Rectal smooth muscle tissue (tissue), 1 donor: ENCODE results near the gene GATAD2B.
"Not testable (repeated sequence)": the region's sequence is repeated elsewhere in the genome, so short reads cannot be mapped to it uniquely, and the experiment has no call there.

Source experiments
- H3K27ac ChIP-seq: one replicate; pipeline ENCODE4 v1.7.0; 2013; ENCODE audit warnings: low read depth, low read length, inconsistent platforms
- H3K27me3 ChIP-seq: one replicate; pipeline ENCODE4 v1.7.0; 2013; ENCODE audit warnings: low read length; ENCODE audit not compliant: control insufficient read depth, insufficient read depth
- H3K36me3 ChIP-seq: one replicate; pipeline ENCODE4 v1.7.0; 2013; ENCODE audit warnings: low read length; ENCODE audit not compliant: control insufficient read depth, insufficient read depth
- H3K4me1 ChIP-seq: one replicate; pipeline ENCODE4 v1.7.0; 2013; ENCODE audit warnings: low read length; ENCODE audit not compliant: control insufficient read depth, insufficient read depth
- H3K4me3 ChIP-seq: one replicate; pipeline ENCODE4 v1.7.0; 2013; ENCODE audit warnings: low read length
- H3K9ac ChIP-seq: one replicate; pipeline ENCODE4 v1.7.0; 2013; ENCODE audit warnings: low read length

The GATAD2B gene

DNA sequence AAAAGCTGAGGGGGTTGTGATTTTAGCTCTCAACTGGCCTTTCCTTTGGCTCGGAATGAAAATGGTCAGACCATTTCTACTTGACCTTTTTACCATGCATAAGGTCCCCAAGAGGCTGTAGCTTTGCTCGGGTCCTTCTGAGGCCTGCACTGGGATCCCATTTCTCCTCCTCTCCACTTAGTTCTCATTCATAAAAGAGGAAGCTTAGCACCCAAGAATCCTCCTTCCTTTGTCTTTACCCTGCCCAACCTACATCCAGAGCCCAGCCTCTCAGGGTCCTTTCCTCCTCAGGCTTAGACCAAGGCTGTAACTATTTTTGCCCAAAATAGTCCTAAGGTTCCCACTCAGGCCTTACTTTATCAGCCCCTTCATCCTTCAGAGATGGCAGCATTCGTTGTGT, 153.6 kb downstream of the GATAD2B start:
- Histone ChIP-seq H3K4me1 (no peaks in the 10 kb centered on the region), H3K9ac (no peak overlapping the region), H3K27me3 (no peaks in the 10 kb centered on the region), H3K4me3 (no peak overlapping the region), H3K36me3 (peaks cover 31% of the 10 kb centered on the region), H3K27ac (no peak overlapping the region)

GRCh38 chr1:153768316-153769181, 154.2 kb downstream of the GATAD2B start:
- H3K4me1 ChIP-seq: no peaks in the 10 kb centered on the region
- H3K27ac ChIP-seq: no peak overlapping the region
- no peaks in the 10 kb centered on the region for H3K27me3 ChIP-seq
- peaks cover 37% of the 10 kb centered on the region for H3K36me3 ChIP-seq
- H3K9ac ChIP-seq: no peak overlapping the region
- no peak overlapping the region for H3K4me3 ChIP-seq

DNA sequence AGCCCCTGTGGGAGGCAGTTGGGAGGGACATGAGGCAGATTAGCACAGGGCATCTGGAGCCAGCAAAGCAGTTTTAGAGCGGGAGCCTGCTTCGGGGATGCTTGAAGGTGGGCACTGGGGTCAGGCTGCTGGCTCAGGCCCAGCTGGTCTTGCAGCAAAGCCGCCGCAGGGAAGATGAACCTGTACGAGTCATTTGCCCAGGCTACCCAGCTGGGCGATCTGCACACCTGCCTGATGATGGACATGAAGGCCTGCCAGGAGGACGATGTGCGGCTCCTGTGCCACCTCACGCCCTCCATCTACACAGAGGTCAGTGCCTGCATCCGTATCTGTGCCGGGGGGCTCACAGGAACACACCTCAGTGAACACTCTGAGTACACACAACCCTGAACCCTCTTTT, 155.3 kb downstream of the GATAD2B start:
- Histone ChIP-seq H3K27me3 (no peaks in the 10 kb centered on the region), H3K4me1 (no peaks in the 10 kb centered on the region), H3K9ac (no peak overlapping the region), H3K4me3 (no peak overlapping the region), H3K27ac (no peak overlapping the region), H3K36me3 (peaks cover 41% of the 10 kb centered on the region)

DNA sequence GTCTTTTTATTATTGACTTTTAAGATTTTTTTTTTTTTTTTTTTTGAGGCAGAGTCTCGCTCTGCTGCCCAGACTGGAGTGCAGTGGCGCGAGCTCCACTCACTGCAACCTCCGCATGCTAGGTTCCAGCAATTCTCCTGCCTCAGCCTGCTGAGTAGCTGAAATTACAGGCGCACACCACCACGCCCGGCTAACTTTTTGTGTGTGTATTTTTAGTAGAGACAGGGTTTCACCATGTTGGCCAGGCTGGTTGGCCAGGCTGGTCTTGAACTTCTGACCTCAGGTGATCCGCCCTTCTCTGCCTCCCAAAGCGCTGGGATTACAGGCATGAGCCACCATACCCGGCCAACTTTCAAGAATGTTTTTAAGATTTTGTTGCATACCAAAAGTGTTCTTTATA, 156.1 kb downstream of the GATAD2B start:
- not testable (repeated sequence) for H3K9ac ChIP-seq, H3K4me3 ChIP-seq, H3K27me3 ChIP-seq, H3K4me1 ChIP-seq, H3K27ac ChIP-seq
- peaks cover 44% of the 10 kb centered on the region for H3K36me3 ChIP-seq

DNA sequence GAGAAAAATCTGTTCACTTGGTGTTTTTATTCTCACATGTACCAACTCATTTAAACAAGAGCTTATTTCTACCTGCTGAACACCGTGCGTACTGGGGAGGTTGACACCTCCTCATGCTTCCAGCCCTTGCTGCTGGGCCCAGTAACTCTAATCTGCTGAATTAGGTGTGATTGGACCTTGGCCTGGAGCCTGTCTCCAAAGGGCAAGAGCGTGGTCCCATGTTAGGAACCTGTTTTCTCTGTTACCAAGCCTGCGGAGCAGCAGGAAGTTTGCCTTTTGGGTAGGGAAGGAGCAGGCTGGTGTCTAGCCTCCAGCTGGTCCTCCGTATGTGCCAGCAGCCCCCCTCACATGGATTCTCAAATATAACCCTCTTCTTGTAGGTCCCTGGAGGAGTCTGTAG, 158.5 kb downstream of the GATAD2B start:
- no peak overlapping the region for H3K4me3 ChIP-seq
- H3K4me1 ChIP-seq: peaks cover 6% of the 10 kb centered on the region
- peaks cover 48% of the 10 kb centered on the region for H3K36me3 ChIP-seq
- H3K27me3 ChIP-seq: no peaks in the 10 kb centered on the region
- no peak overlapping the region for H3K27ac ChIP-seq
- H3K9ac ChIP-seq: no peak overlapping the region

DNA sequence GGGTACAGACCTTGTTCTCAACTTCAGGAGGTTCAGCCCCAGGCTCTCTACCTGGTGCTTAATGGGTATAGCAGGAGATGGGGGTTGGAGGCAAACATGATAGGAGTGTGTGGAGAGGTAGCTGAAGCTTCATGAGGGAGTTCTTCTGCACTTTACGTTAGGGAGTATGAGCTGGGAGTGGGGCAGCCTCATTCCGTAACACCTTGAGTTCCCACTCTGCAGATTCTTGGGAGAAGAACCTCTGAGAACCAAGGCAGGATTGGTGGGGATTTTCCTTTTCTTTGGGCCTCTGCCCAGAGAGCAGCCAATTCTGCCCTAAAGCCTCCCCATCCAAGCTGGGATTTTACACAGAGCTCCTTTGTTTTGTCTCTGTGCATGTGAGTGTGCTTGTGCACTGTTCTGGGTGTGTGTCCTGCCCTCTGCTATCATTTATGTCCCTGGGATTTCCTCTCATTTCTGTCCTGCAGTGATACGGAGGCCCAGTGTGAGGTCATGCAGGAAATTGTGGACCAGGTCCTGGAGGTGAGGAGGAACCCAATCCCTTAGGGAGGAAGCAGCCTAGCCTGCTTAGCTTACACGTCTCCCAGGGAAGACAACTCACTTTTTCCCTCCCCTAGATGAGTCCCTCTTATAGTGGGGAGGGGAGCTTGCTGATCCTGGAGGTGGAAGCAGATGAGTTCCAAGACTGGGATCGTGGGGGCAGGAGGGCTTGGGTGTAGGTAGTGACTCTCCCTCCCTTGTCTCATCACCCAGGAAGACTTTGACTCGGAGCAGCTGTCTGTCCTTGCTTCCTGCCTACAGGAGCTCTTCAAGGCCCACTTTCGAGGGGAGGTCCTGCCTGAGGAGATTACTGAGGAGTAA, 159.2 kb downstream of the GATAD2B start:
- Histone ChIP-seq H3K36me3 (peaks cover 43% of the 10 kb centered on the region), H3K27me3 (no peaks in the 10 kb centered on the region), H3K27ac (no peak overlapping the region), H3K4me1 (peaks cover 6% of the 10 kb centered on the region), H3K9ac (no peak overlapping the region), H3K4me3 (no peak overlapping the region)

DNA sequence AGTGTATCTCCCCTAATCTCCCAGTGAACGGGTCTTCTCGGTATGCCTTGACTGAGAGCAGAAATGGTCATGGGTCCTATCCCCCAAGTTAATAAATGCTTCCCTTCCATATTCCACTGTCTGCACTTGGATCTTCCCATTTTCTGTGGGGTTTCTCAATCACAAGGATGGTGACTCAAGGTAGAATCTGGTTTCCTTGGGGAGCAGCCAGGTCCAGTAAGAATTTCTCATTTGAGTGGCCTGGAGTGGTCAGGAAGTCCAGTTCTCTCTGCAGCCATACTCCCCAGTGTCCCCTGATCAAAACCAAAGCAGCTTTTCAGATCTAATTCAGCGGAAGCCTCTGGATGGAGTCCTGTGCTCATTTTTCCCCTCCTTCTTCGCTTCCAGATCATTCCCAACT, 162.3 kb downstream of the GATAD2B start:
- H3K27me3 ChIP-seq: no peaks in the 10 kb centered on the region
- H3K4me1 ChIP-seq: peaks cover 6% of the 10 kb centered on the region
- H3K9ac ChIP-seq: no peak overlapping the region
- peaks cover 43% of the 10 kb centered on the region for H3K36me3 ChIP-seq
- no peak overlapping the region for H3K27ac ChIP-seq
- no peak overlapping the region for H3K4me3 ChIP-seq
